SK-N-SH (cell line): ENCODE measurements around the gene METTL26. TPM values are rescaled to one million over a fixed set of nuclear protein-coding genes. Genes with fewer than 3 reads are reported as not detected.

Experiments
- CTCF ChIA-PET: fragments of 300-600, 350-600 bp; formaldehyde crosslinking; extraction: SDS; loops from one replicate; lab custom pipeline; 2021; lab: Yijun Ruan, JAX
- POLR2A ChIA-PET: fragments of 350-600 bp; sonication (Branson Sonifier 250); formaldehyde crosslinking; extraction: SDS; loops from one replicate; lab custom pipeline; 2020; ENCODE audit warnings: antibody characterized with exemption, inconsistent platforms; lab: Yijun Ruan, JAX
- DNase-seq: peaks from one replicate; pipeline ENCODE4 v3.0.0; 2012
- H2AFZ ChIP-seq: fragments of 200-600 bp; sonication (generic); 2 replicates; pipeline ENCODE4 v1.8.1; 2016; ENCODE audit warnings: antibody characterized with exemption, mild to moderate bottlenecking, low read depth
- H3F3A ChIP-seq: fragments of 200-600 bp; sonication (generic); replicated peaks from 2 replicates; pipeline ENCODE3; 2016; ENCODE audit warnings: antibody characterized with exemption, mild to moderate bottlenecking; ENCODE audit not compliant: insufficient read depth
- H3K27ac ChIP-seq, 2 experiments: fragments of 200-500 bp in 1 of 2; fragments of 200-600 bp in 1 of 2; sonication (Bioruptor generic) in 1 of 2; sonication (generic), shearing (Covaris generic) in 1 of 2; 2 replicates each; pipeline versions ENCODE4 v1.5.1 to v1.6.1; 2014 to 2016; ENCODE audit warnings: low read depth in 2 of 2, inconsistent platforms in 1 of 2, low read length in 1 of 2, mild to moderate bottlenecking in 1 of 2, mixed read lengths in 1 of 2
- H3K27me3 ChIP-seq: fragments of 200-600 bp; sonication (generic), shearing (Covaris generic); 2 replicates; pipeline ENCODE4 v1.6.1; 2016; ENCODE audit warnings: mixed run types; ENCODE audit not compliant: insufficient read depth
- H3K36me3 ChIP-seq, 2 experiments: fragments of 200-500 bp in 1 of 2; fragments of 200-600 bp in 1 of 2; sonication (Bioruptor generic) in 1 of 2; sonication (generic) in 1 of 2; replicated peaks in 1 of 2; 2 replicates each; pipeline versions ENCODE3 to v1.5.1; 2014 to 2016; ENCODE audit warnings: low read length in 1 of 2, mild to moderate bottlenecking in 1 of 2; ENCODE audit not compliant: insufficient read depth in 2 of 2, control insufficient read depth in 1 of 2
- H3K4me1 ChIP-seq, 2 experiments: fragments of 200-500 bp in 1 of 2; fragments of 200-600 bp in 1 of 2; sonication (Bioruptor generic) in 1 of 2; sonication (generic), shearing (Covaris generic) in 1 of 2; 2 replicates each; pipeline versions ENCODE4 v1.5.1 to v1.6.1; 2014 to 2016; ENCODE audit warnings: low read depth in 1 of 2, low read length in 1 of 2, mixed run types in 1 of 2; ENCODE audit not compliant: insufficient read depth in 2 of 2, control insufficient read depth in 1 of 2
- H3K4me2 ChIP-seq: fragments of 200-600 bp; sonication (generic), shearing (Covaris generic); 2 replicates; pipeline ENCODE4 v1.6.1; 2017; ENCODE audit warnings: mixed run types
- H3K4me3 ChIP-seq, 2 experiments: fragments of 200-500 bp in 1 of 2; fragments of 200-600 bp in 1 of 2; sonication (Bioruptor generic) in 1 of 2; sonication (generic), shearing (Covaris generic) in 1 of 2; 2 replicates each; pipeline versions ENCODE4 v1.5.1 to v1.8.1; 2014 to 2016; ENCODE audit warnings: low read depth in 2 of 2, inconsistent platforms in 1 of 2, low read length in 1 of 2, mild to moderate bottlenecking in 1 of 2, mixed read lengths in 1 of 2, moderate library complexity in 1 of 2
- H3K79me2 ChIP-seq: fragments of 200-600 bp; sonication (generic); 2 replicates; pipeline ENCODE4 v1.8.1; 2017; ENCODE audit warnings: mild to moderate bottlenecking; ENCODE audit not compliant: insufficient read depth
- H3K9ac ChIP-seq: fragments of 200-600 bp; sonication (generic); 2 replicates; pipeline ENCODE4 v1.6.1; 2017; ENCODE audit warnings: mixed run types
- H3K9me2 ChIP-seq: fragments of 200-600 bp; sonication (generic); 2 replicates; pipeline ENCODE4 v1.6.1; 2017; ENCODE audit warnings: mixed run types
- H3K9me3 ChIP-seq: fragments of 200-600 bp; sonication (generic); 2 replicates; pipeline ENCODE4 v1.6.1; 2017; ENCODE audit warnings: mixed run types, mild to moderate bottlenecking, moderate library complexity
- H4K20me1 ChIP-seq: fragments of 200-600 bp; sonication (generic); 2 replicates; pipeline ENCODE4 v1.6.1; 2017; ENCODE audit warnings: mild to moderate bottlenecking, mixed run types; ENCODE audit not compliant: insufficient read depth
- CHD2 ChIP-seq: fragments of 150-350 bp; IDR thresholded peaks from 2 replicates; pipeline ENCODE4 v1.6.1; 2018; ENCODE audit warnings: low read length; ENCODE audit not compliant: partially characterized antibody
- FOXJ3 ChIP-seq: sonication (generic); formaldehyde crosslinking; IDR thresholded peaks from 2 replicates; pipeline ENCODE4 v1.5.1; 2020; ENCODE audit warnings: mild to moderate bottlenecking, missing genetic modification reagents
- GABPA ChIP-seq: IDR thresholded peaks from 2 replicates; pipeline ENCODE4 v1.4.0; 2012; ENCODE audit warnings: low read depth, mild to moderate bottlenecking
- GATA2 ChIP-seq: sonication (generic); formaldehyde crosslinking; IDR thresholded peaks from 2 replicates; pipeline ENCODE4 v1.5.0; 2020; ENCODE audit warnings: mild to moderate bottlenecking, missing genetic modification reagents
- IRF3 ChIP-seq: fragments of 150-350 bp; IDR thresholded peaks from 2 replicates; pipeline ENCODE4 v1.6.1; 2016; ENCODE audit warnings: mild to moderate bottlenecking, low read depth, low read length
- MEF2A ChIP-seq: IDR thresholded peaks from 2 replicates; pipeline ENCODE4 v1.4.0; 2012; ENCODE audit warnings: low read depth, borderline replicate concordance
- PBX3 ChIP-seq: IDR thresholded peaks from 2 replicates; pipeline ENCODE4; 2012
- POLR2AphosphoS5 ChIP-seq: IDR thresholded peaks from 2 replicates; pipeline ENCODE4 v1.6.1; 2012; ENCODE audit warnings: low read depth, low read length
- RCOR1 ChIP-seq: fragments of 150-350 bp; IDR thresholded peaks from 2 replicates; pipeline ENCODE4 v1.6.1; 2017; ENCODE audit warnings: antibody characterized with exemption, low read length
- REST ChIP-seq: IDR thresholded peaks from 2 replicates; pipeline ENCODE4 v1.6.1; 2012; ENCODE audit warnings: mild to moderate bottlenecking, low read depth, low read length, moderate library complexity
- TCF12 ChIP-seq: IDR thresholded peaks from 2 replicates; pipeline ENCODE4 v1.4.0; 2012
- USF2 ChIP-seq: fragments of 150-350 bp; IDR thresholded peaks from 2 replicates; pipeline ENCODE4 v1.6.1; 2017; ENCODE audit warnings: antibody characterized with exemption, low read length, low read depth, borderline replicate concordance
- YY1 ChIP-seq: IDR thresholded peaks from 2 replicates; pipeline ENCODE4 v1.4.0; 2012; ENCODE audit warnings: low read depth, mild to moderate bottlenecking
- ZBTB33 ChIP-seq: IDR thresholded peaks from 2 replicates; pipeline ENCODE4 v1.4.0; 2012; ENCODE audit warnings: low read depth, borderline replicate concordance
- WGBS: methylation state at CpG from one replicate; pipeline ENCODE4 v1.1.6; 2017; ENCODE audit warnings: low lambda C conversion rate; 5-methylcytosine and 5-hydroxymethylcytosine counted together
- polyA plus RNA-seq, 3 experiments: library from polyadenylated mRNA; depleted of rRNA; stranded (reverse); fragments of >200 nt; gene quantifications; 2 replicates each; pipeline ENCODE4 v1.2.3, GENCODE V29; 2012

The METTL26 gene
- polyA plus RNA-seq, 1 of the 3 experiments (the other 2 are of a cell fraction): 167 TPM

GRCh38 chr16:674214-674881, 38.2 kb upstream of the METTL26 start (continued):
- TF ChIP-seq IRF3 (no peak), REST (no peak), MEF2A (no peak)

GRCh38 chr16:673399-673991, 37.4 kb upstream of the METTL26 start:
- 100% methylated on average over 4 of the region's 18 CpGs for WGBS
- no peaks in the 10 kb centered on the region for H3K9me3 ChIP-seq
- no peak for TF ChIP-seq GABPA
- TF ChIP-seq TCF12: no peak
- TF ChIP-seq, all 33 proteins: peak for 0
- Histone ChIP-seq H3K4me1 (peaks cover 0 to 18% of the 10 kb centered on the region in 2 experiments; a peak in 1 of 4 replicates), H3K27ac (no peak overlapping the region), H3F3A (peaks cover 4% of the 10 kb centered on the region), H3K9me2 (no peaks in the 10 kb centered on the region), H3K4me2 (no peak overlapping the region), H3K36me3 (peaks cover 5 to 49% of the 10 kb centered on the region in 2 experiments), H4K20me1 (0 out of 2 replicates have a peak, but pooled peaks cover 6% of the 10 kb centered on the region), H3K4me3 (no peak overlapping the region), H2AFZ (no peak overlapping the region), H3K9ac (no peak overlapping the region), H3K27me3 (no peaks in the 10 kb centered on the region), H3K79me2 (peaks cover 19% of the 10 kb centered on the region)
- POLR2A ChIA-PET: interaction anchor here (0.9 to 1.0 kb wide), 2 partner anchors 8 to 11 kb away, joined by 3 to 4 read pairs; partner anchors contain the start of gene JMJD8
- no peak for DNase-seq
- CTCF ChIA-PET: interaction anchor here (4.6 kb wide), 1 partner anchor 13 kb away, joined by 20 read pairs; no protein-coding TSS in a partner anchor

GRCh38 chr16:672851-673250, 36.7 kb upstream of the METTL26 start:
- peaks cover 5 to 49% of the 10 kb centered on the region in 2 experiments for H3K36me3 ChIP-seq
- H4K20me1 ChIP-seq: 0 out of 2 replicates have a peak, but pooled peaks cover 6% of the 10 kb centered on the region
- POLR2A ChIA-PET: interaction anchor here (0.5 to 1.0 kb wide), 3 partner anchors 9 to 288 kb away, joined by 3 to 4 read pairs (median 3); partner anchors contain the start of gene JMJD8
- no peak for TF ChIP-seq POLR2AphosphoS5
- no peak for TF ChIP-seq CHD2
- TF ChIP-seq TCF12: no peak
- no peak for TF ChIP-seq RCOR1
- no peak for TF ChIP-seq USF2
- no peak for TF ChIP-seq ZBTB33
- TF ChIP-seq YY1: no peak
- no peak for TF ChIP-seq PBX3
- no peak for TF ChIP-seq FOXJ3
- no peak for TF ChIP-seq GATA2

More at GRCh38 chr16:672851-673250, 36.7 kb upstream of the METTL26 start:
- Histone ChIP-seq H3K4me3 (no peak overlapping the region), H3K9me2 (no peaks in the 10 kb centered on the region), H3K4me2 (no peak overlapping the region), H3K4me1 (peaks cover 0 to 16% of the 10 kb centered on the region in 2 experiments; a peak in 1 of 4 replicates), H2AFZ (no peak overlapping the region), H3K9me3 (no peaks in the 10 kb centered on the region), H3F3A (peaks cover 4% of the 10 kb centered on the region), H3K79me2 (peaks cover 25% of the 10 kb centered on the region), H3K27me3 (no peaks in the 10 kb centered on the region), H3K27ac (no peak overlapping the region; a peak in 1 of 4 replicates), H3K9ac (no peak overlapping the region)
- 96% methylated on average over 15 of the region's 21 CpGs for WGBS
- no peak for DNase-seq
- CTCF ChIA-PET: interaction anchor here (4.6 kb wide), 1 partner anchor 12 kb away, joined by 20 read pairs; no protein-coding TSS in a partner anchor
